Stimulated activated CD4-positive, alpha-beta T cell treated with anti-CD3 and anti-CD28 coated beads, TNF-alpha, amount 100 ng/mL, for 48 hours (primary cell): ENCODE measurements around the gene BEX1.
"Not testable (repeated sequence)": the region's sequence is repeated elsewhere in the genome, so short reads cannot be mapped to it uniquely, and the experiment has no call there.

ENCODE experiments used
- DNase-seq, 3 donors: peaks; one replicate each; pipeline ENCODE4 v3.0.0-alpha.2; 2020; ENCODE audit warnings: low read depth in 3 of 3

The BEX1 gene

GRCh38 chrX:103063918-103064434 lies at the start of gene BEX1:
Gene BEX1 (minus strand): TSS chrX:103064171. CDS start chrX:103063274, 897 bp downstream.
- peak in 1 of 3 donors; percentile 2 for DNase-seq

- not testable (repeated sequence) for DNase-seq
Observed at GRCh38 chrX:103109497-103109896, 45.5 kb upstream of the BEX1 start.

- DNase-seq, result no peak
Observed at GRCh38 chrX:103107836-103108235, 43.9 kb upstream of the BEX1 start.

GRCh38 chrX:103107227-103107737 lies 43.3 kb upstream of the BEX1 start:
- not testable (repeated sequence) for DNase-seq

- not testable (repeated sequence) for DNase-seq
Observed at GRCh38 chrX:103104370-103104769, 40.4 kb upstream of the BEX1 start.

- not testable (repeated sequence) for DNase-seq
Observed at GRCh38 chrX:103103866-103104265, 39.9 kb upstream of the BEX1 start.

- no peak for DNase-seq
Observed at GRCh38 chrX:103101299-103102042, 37.5 kb upstream of the BEX1 start.

- DNase-seq, result no peak
Observed at GRCh38 chrX:103100484-103100883, 36.5 kb upstream of the BEX1 start.

- DNase-seq, result no peak
Observed at GRCh38 chrX:103099691-103100090, 35.7 kb upstream of the BEX1 start.

GRCh38 chrX:103098488-103098887 lies 34.5 kb upstream of the BEX1 start:
- DNase-seq, result no peak

- DNase-seq, result no peak
Observed at GRCh38 chrX:103092942-103093341, 29.0 kb upstream of the BEX1 start, which contains the start of gene NXF3. Gene NXF3 (minus strand): TSS chrX:103093143. CDS start chrX:103093023, 120 bp downstream.

GRCh38 chrX:103081051-103081450 lies 17.1 kb upstream of the BEX1 start:
- no peak for DNase-seq

- DNase-seq, result no peak
Observed at GRCh38 chrX:103073467-103073866, 9.5 kb upstream of the BEX1 start.

GRCh38 chrX:103066606-103067005 lies 2.6 kb upstream of the BEX1 start:
- no peak for DNase-seq

- no peak for DNase-seq
Observed at GRCh38 chrX:103063191-103063845, 653 bp downstream of the BEX1 start.

GRCh38 chrX:103061486-103061885 lies 2.5 kb downstream of the BEX1 start:
- DNase-seq, result no peak

- no peak for DNase-seq
Observed at GRCh38 chrX:103056902-103057301, 7.1 kb downstream of the BEX1 start.

GRCh38 chrX:103052625-103053024 lies 11.3 kb downstream of the BEX1 start:
- DNase-seq, result no peak

GRCh38 chrX:103051260-103051789 lies 12.6 kb downstream of the BEX1 start:
- DNase-seq, result no peak

GRCh38 chrX:103033371-103033770 lies 30.6 kb downstream of the BEX1 start:
- not testable (repeated sequence) for DNase-seq

- DNase-seq, result no peak
Observed at GRCh38 chrX:103017542-103017941, 46.4 kb downstream of the BEX1 start.

GRCh38 chrX:103012945-103013344 lies 51.0 kb downstream of the BEX1 start:
- DNase-seq, result no peak
